ENCODE measurements around the gene CCDC80. TPM values are rescaled to one million over a fixed set of nuclear protein-coding genes. Genes with fewer than 3 reads are reported as not detected.
A peak's percentile ranks its signal among the peaks of the same experiment; 100 is the strongest.
"Not testable (repeated sequence)": the region's sequence is repeated elsewhere in the genome, so short reads cannot be mapped to it uniquely, and the experiment has no call there.

The CCDC80 gene
- total RNA-seq, 3 donors from 2014 or later = 5.9 to 58.7 (median 53.2) TPM

DNA sequence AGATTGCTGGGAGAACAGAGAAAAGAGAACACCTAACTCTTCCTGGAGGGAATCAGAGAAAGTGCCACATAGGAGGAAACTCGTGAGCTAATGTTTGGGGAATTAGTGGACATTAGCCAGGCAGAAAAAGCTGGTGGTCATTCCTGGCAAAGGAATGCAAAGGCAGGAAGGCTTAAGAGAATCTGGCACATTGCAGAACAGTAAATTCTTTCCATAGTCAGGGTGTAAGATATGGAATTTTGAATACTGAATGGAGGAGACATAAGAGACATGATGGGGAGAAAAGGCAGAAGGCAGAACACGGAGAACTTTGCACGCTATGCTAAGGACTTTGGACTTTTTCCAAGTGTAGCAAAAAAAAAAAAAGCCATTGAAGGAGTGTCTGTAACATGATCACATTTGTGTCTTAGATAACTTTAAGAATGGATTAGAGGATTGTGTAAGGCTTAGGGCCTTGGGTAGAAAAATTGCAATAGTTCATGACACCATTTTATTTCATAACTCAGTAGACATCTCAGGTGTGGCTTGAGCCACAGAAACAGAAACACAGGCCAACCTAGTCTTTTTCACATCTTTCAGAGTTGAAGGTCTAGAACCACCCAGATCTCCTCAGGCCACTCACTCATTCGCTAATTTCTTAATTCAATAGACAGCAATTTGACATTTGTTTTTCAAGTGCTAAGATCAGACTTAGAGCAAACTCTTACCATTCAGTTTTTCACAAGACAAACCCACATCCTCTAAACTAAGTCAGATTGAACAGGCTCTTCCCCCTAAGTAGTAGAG lies 31.2 kb upstream of the CCDC80 start:
- intact Hi-C loops (cut with DNase I, micrococcal nuclease) = no loop called here
- no peak for DNase-seq
- no peak for TF ChIP-seq CTCF (IDR thresholded peaks at IDR 0.05)
- Histone ChIP-seq H3K4me3 (no peak overlapping the region), H3K9me3 (no peaks in the 10 kb centered on the region), H3K36me3 (ENCODE audit: low read depth) (no peaks in the 10 kb centered on the region), H3K4me1 (ENCODE audit: low read depth) (no peaks in the 10 kb centered on the region)
- peak; percentile 64 for ATAC-seq

DNA sequence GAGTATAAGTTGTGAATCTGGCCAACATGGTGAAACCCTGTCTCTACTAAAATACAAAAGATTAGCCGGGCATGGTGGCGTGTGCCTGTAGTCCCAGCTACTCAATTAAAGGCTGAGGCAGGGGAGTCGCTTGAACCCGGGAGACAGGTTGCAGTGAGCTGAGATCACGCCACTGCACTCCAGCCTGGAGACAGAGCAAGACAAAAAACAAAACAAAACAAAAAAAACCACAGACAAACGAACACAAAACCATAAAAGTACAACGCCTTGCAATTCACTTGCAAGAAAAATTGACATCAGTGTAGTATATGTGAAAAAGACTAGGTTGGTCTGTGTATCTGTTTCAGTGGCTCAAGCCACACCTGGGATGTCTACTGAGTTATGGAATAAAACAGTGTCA lies 29.9 kb upstream of the CCDC80 start:
- intact Hi-C loops (cut with DNase I, micrococcal nuclease) = no loop called here
- DNase-seq (no peak), ATAC-seq (no peak)
- H3K4me1 ChIP-seq (ENCODE audit: low read depth) = no peaks in the 10 kb centered on the region
- no peak for TF ChIP-seq CTCF (IDR thresholded peaks at IDR 0.05)
- H3K36me3 ChIP-seq (ENCODE audit: low read depth) = no peaks in the 10 kb centered on the region
- no peak overlapping the region for H3K4me3 ChIP-seq
- no peaks in the 10 kb centered on the region for H3K9me3 ChIP-seq

DNA sequence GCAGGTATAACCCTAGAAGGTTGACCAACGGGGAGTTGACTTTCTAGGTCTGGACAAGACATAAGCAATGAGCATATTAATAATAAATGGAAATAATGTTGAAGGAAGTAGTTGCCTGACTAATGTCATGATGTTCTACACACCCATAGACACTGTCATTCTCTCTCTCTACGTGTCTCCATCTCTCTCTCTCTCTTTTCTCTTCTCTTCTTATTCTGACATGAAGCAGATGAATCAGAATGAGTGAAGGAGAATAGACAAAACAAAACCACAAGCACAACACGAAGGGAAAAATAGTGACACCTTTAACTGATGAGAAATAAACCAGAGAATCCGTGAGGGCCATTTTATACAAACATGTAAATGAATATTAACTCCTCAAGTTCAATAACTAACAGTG lies 26.7 kb upstream of the CCDC80 start:
- H3K4me1 ChIP-seq (ENCODE audit: low read depth) = no peaks in the 10 kb centered on the region
- DNase-seq (no peak), ATAC-seq (no peak)

GRCh38 chr3:112665009-112665408 lies 24.1 kb upstream of the CCDC80 start:
- DNase-seq; intact Hi-C loops (cut with DNase I, micrococcal nuclease); H3K4me3 ChIP-seq; H3K4me1 ChIP-seq (ENCODE audit: low read depth); H3K9me3 ChIP-seq; ATAC-seq; H3K36me3 ChIP-seq (ENCODE audit: low read depth): not testable (repeated sequence)

More for the DNA sequence above, 26.7 kb upstream of the CCDC80 start:
- intact Hi-C loops (cut with DNase I, micrococcal nuclease) = no loop called here
- no peaks in the 10 kb centered on the region for H3K9me3 ChIP-seq
- H3K36me3 ChIP-seq (ENCODE audit: low read depth) = no peaks in the 10 kb centered on the region
- TF ChIP-seq CTCF (IDR thresholded peaks at IDR 0.05) = no peak
- H3K4me3 ChIP-seq = no peak overlapping the region

- H3K36me3 ChIP-seq (ENCODE audit: low read depth) = no peaks in the 10 kb centered on the region
- no peaks in the 10 kb centered on the region for H3K9me3 ChIP-seq
- intact Hi-C loops (cut with DNase I, micrococcal nuclease) = no loop called here
- DNase-seq (no peak), ATAC-seq (no peak)
- no peak for TF ChIP-seq CTCF (IDR thresholded peaks at IDR 0.05)
- no peak overlapping the region for H3K4me3 ChIP-seq
- no peaks in the 10 kb centered on the region for H3K4me1 ChIP-seq (ENCODE audit: low read depth)
Measured at GRCh38 chr3:112656043-112656442, 15.1 kb upstream of the CCDC80 start.

GRCh38 chr3:112654979-112655378 lies 14.0 kb upstream of the CCDC80 start:
- intact Hi-C loops (cut with DNase I, micrococcal nuclease) = no loop called here
- ATAC-seq (no peak), DNase-seq (no peak)
- TF ChIP-seq CTCF (IDR thresholded peaks at IDR 0.05) = no peak
- H3K36me3 ChIP-seq (ENCODE audit: low read depth) = no peaks in the 10 kb centered on the region
- H3K4me3 ChIP-seq = no peak overlapping the region
- H3K9me3 ChIP-seq = no peaks in the 10 kb centered on the region
- no peaks in the 10 kb centered on the region for H3K4me1 ChIP-seq (ENCODE audit: low read depth)
